Upper lobe of left lung (tissue), 6 donors: ENCODE measurements around the gene NUTF2. TPM values are rescaled to one million over a fixed set of nuclear protein-coding genes. Genes with fewer than 3 reads are reported as not detected.
A peak's percentile ranks its signal among the peaks of the same experiment; 100 is the strongest.

ENCODE experiments used
- ATAC-seq, 2 donors: fragments of 200-7000 bp; cut with Tn5 transposase; one replicate each; pipeline ENCODE4 v1.9.1; 2022; ENCODE audit warnings: mild to moderate bottlenecking in 2 of 2, moderate library complexity in 2 of 2; ENCODE audit not compliant: low FRiP score in 2 of 2
- DNase-seq, 2 donors: peaks; one replicate each; pipeline ENCODE4 v3.0.0-alpha.2; 2019 to 2020
- H3K27ac ChIP-seq, 4 donors: fragments of 200-600 bp; sonication (generic); one replicate each; pipeline ENCODE4 v1.5.1; 2016 to 2019
- H3K27me3 ChIP-seq, 4 donors: fragments of 200-600 bp; sonication (generic); one replicate each; pipeline ENCODE4 v1.5.1; 2017 to 2019
- H3K36me3 ChIP-seq, 4 donors: fragments of 200-600 bp; sonication (generic); one replicate each; pipeline ENCODE4 v1.5.1; 2016 to 2019
- H3K4me1 ChIP-seq, 4 donors: fragments of 200-600 bp; sonication (generic); one replicate each; pipeline ENCODE4 v1.5.1; 2018 to 2019
- H3K4me3 ChIP-seq, 4 donors: fragments of 200-600 bp; sonication (generic); one replicate each; pipeline ENCODE4 v1.5.1; 2017 to 2019; ENCODE audit warnings: mild to moderate bottlenecking in 2 of 4, moderate library complexity in 1 of 4
- H3K9me3 ChIP-seq, 4 donors: fragments of 200-600 bp; sonication (generic); one replicate each; pipeline ENCODE4 v1.5.1; 2018 to 2019
- CTCF ChIP-seq, 6 experiments: fragments of 450-650 bp in 4 of 6; fragments of 200-600 bp in 2 of 6; sonication (generic) in 2 of 6; IDR thresholded peaks; one replicate each; pipeline ENCODE4 v1.5.1; 2016 to 2019; ENCODE audit warnings: antibody characterized with exemption in 6 of 6
- EP300 ChIP-seq, 4 donors: sonication (generic); formaldehyde crosslinking; IDR thresholded peaks; one replicate each; pipeline ENCODE4 v1.5.1; 2017; ENCODE audit warnings: antibody characterized with exemption in 4 of 4, control low read depth in 2 of 4
- POLR2A ChIP-seq, 4 donors: fragments of 450-650 bp; IDR thresholded peaks; one replicate each; pipeline ENCODE4 v1.5.1; 2016 to 2017; ENCODE audit warnings: antibody characterized with exemption in 4 of 4, mild to moderate bottlenecking in 2 of 4
- POLR2AphosphoS5 ChIP-seq, 2 donors: sonication (generic); formaldehyde crosslinking; IDR thresholded peaks; one replicate each; pipeline ENCODE4 v1.5.1; 2017; ENCODE audit warnings: antibody characterized with exemption in 2 of 2
- WGBS, 2 donors: methylation state at CpG; one replicate each; pipeline ENCODE4 v1.1.5; 2017 to 2018; 5-methylcytosine and 5-hydroxymethylcytosine counted together
- total RNA-seq, 6 donors: library from RNA; depleted of rRNA in 4 of 6; stranded (reverse); fragments of >200 nt in 4 of 6; gene quantifications; one replicate each; pipeline versions ENCODE4 v1.1.0 to v1.2.1, GENCODE V29; 2016 to 2021
- donor health status: DM: no; HTN: no; CAD: no; lungs with moderate emphysema.
- donor health status: DM: no; HTN: yes; CAD: no; lungs with severe emphysema.

The NUTF2 gene
- total RNA-seq, 6 donors from 2014 or later, result 50.2 to 203 (median 78.3) TPM

GRCh38 chr16:67868290-67868689 lies 21.6 kb downstream of the NUTF2 start:
- no peaks in the 10 kb centered on the region for H3K9me3 ChIP-seq
- ATAC-seq (no peak), DNase-seq (no peak)
- no peaks in the 10 kb centered on the region for H3K27me3 ChIP-seq
- peaks cover 5 to 10% (median 8%) of the 10 kb centered on the region in 4 donors for H3K4me1 ChIP-seq
- 96 to 97% methylated on average over 6 of the region's 6 CpGs for WGBS, 2 donors
- TF ChIP-seq POLR2A (IDR thresholded peaks at IDR 0.05) (no peak), CTCF (IDR thresholded peaks at IDR 0.05) (no peak), EP300 (IDR thresholded peaks at IDR 0.05) (no peak), POLR2AphosphoS5 (IDR thresholded peaks at IDR 0.05) (no peak)
- H3K36me3 ChIP-seq, result peaks cover 0 to 66% (median 36%) of the 10 kb centered on the region in 4 donors
- no peak overlapping the region for H3K4me3 ChIP-seq
- no peak overlapping the region for H3K27ac ChIP-seq

GRCh38 chr16:67869653-67870052 lies 22.9 kb downstream of the NUTF2 start:
- H3K27ac ChIP-seq, result no peak overlapping the region
- H3K9me3 ChIP-seq, result no peaks in the 10 kb centered on the region
- peaks cover 0 to 66% (median 36%) of the 10 kb centered on the region in 4 donors for H3K36me3 ChIP-seq
- TF ChIP-seq CTCF (IDR thresholded peaks at IDR 0.05) (no peak), EP300 (IDR thresholded peaks at IDR 0.05) (no peak), POLR2A (IDR thresholded peaks at IDR 0.05) (no peak), POLR2AphosphoS5 (IDR thresholded peaks at IDR 0.05) (no peak)
- no peak for ATAC-seq
- 82 to 89% methylated on average over 6 to 7 of the region's 7 CpGs for WGBS, 2 donors
- no peak overlapping the region for H3K4me3 ChIP-seq
- DNase-seq, result no peak
- H3K27me3 ChIP-seq, result no peaks in the 10 kb centered on the region
- peaks cover 16 to 22% (median 18%) of the 10 kb centered on the region in 4 donors for H3K4me1 ChIP-seq

DNA sequence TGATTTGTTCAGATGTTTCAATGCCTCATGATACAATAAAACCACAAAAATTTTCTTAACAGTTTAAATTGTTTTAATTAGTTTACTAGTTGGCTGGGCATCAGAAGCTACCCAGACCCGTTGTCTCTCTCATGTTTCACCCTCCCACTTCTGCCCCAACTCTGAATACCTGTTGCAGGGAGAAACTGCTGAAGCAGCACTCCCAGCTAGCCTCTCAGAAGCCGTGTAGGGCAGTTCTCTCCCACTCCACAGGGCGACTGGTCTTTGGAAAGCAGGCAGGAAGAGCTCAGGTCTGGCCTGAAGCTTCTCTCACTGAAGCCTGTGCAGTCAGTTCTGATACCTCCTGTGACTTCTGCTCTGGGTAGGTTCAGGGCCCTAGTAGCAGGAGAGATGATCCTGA lies 24.5 kb downstream of the NUTF2 start:
- TF ChIP-seq POLR2A (IDR thresholded peaks at IDR 0.05), result no peak
- TF ChIP-seq EP300 (IDR thresholded peaks at IDR 0.05), result no peak
- no peak for TF ChIP-seq CTCF (IDR thresholded peaks at IDR 0.05)
- Histone ChIP-seq H3K36me3 (peaks cover 0 to 59% (median 32%) of the 10 kb centered on the region in 4 donors), H3K4me1 (peaks cover 21 to 34% (median 25%) of the 10 kb centered on the region in 4 donors), H3K27me3 (no peaks in the 10 kb centered on the region), H3K9me3 (no peaks in the 10 kb centered on the region), H3K4me3 (no peak overlapping the region), H3K27ac (peak overlapping the region in 1 of 4 donors; percentile 85)
- no peak for DNase-seq
- WGBS, 2 donors, result 65 to 72% methylated on average over 2 to 3 of the region's 3 CpGs
- ATAC-seq, result no peak

DNA sequence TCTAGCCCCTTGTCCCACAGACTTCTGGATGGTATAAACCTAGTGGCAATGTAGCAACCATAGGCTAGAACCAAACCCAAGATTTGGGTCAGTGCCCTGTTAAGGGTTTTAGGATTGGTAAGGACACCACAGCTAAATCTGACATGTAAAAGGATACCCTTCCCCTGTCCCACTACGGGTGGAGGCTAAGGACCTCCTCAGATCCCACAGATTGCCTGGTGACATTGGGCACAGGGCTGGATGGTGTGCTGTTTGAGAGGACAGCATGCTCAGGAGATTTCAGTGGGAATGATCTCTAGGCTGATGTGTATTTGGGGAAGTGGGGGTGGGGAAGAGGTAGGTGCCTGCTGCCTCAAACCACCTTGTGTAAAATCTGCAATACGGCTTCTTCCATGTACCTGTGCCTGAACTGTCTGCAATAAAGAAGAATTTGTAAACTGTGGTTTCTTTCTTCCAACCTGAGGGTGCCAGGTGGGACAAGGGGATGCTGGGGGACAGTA lies 25.4 kb downstream of the NUTF2 start:
- TF ChIP-seq EP300 (IDR thresholded peaks at IDR 0.05), result no peak
- TF ChIP-seq CTCF (IDR thresholded peaks at IDR 0.05), result no peak
- TF ChIP-seq POLR2A (IDR thresholded peaks at IDR 0.05), result no peak
- no peak for TF ChIP-seq POLR2AphosphoS5 (IDR thresholded peaks at IDR 0.05)
- no peak for DNase-seq
- WGBS, 2 donors, result 58 to 62% methylated on average over 2 of the region's 2 CpGs

More for the DNA sequence above, 25.4 kb downstream of the NUTF2 start:
- H3K27ac ChIP-seq, result peak overlapping the region; percentile 80 to 88 (median 84)
- H3K4me1 ChIP-seq, result peaks cover 21 to 34% (median 25%) of the 10 kb centered on the region in 4 donors
- ATAC-seq, result no peak
- H3K4me3 ChIP-seq, result peak overlapping the region in 3 of 4 donors; percentile 58 to 82 (median 72)
- no peaks in the 10 kb centered on the region for H3K27me3 ChIP-seq
- H3K36me3 ChIP-seq, result peaks cover 0 to 59% (median 37%) of the 10 kb centered on the region in 4 donors
- no peaks in the 10 kb centered on the region for H3K9me3 ChIP-seq
